HEK293 (cell line): Measurements from ENCODE around the gene SFT2D3.
A peak's percentile ranks its signal among the peaks of the same experiment; 100 is the strongest.

Source experiments
- CTCF ChIA-PET: fragments of 350-600 bp; formaldehyde crosslinking; extraction: SDS; loops from one replicate; lab custom pipeline; 2021; ENCODE audit warnings: antibody characterized with exemption; lab: Yijun Ruan, JAX
- POLR2A ChIA-PET: fragments of 300-600 bp; formaldehyde crosslinking; extraction: SDS; loops from one replicate; lab custom pipeline; 2020; ENCODE audit warnings: antibody characterized with exemption, inconsistent platforms; lab: Yijun Ruan, JAX
- H3K27ac ChIP-seq: fragments of 200-500 bp; sonication (Bioruptor generic); 2 replicates; pipeline ENCODE4 v1.5.1; 2014; ENCODE audit warnings: low read depth, low read length, control low read depth, inconsistent platforms; ENCODE audit errors: extremely low read depth
- H3K36me3 ChIP-seq, 2 experiments: fragments of 200-500 bp in 1 of 2; sonication (Bioruptor generic) in 1 of 2; 1 replicate in 1 of 2; 2 replicates in 1 of 2; pipeline ENCODE4 v1.5.1; 2014 to 2017; ENCODE audit warnings: inconsistent platforms in 2 of 2, low read length in 2 of 2; ENCODE audit not compliant: control insufficient read depth in 2 of 2, insufficient read depth in 1 of 2
- H3K4me1 ChIP-seq: fragments of 200-500 bp; sonication (Bioruptor generic); 2 replicates; pipeline ENCODE4 v1.5.1; 2014; ENCODE audit warnings: mild to moderate bottlenecking, low read length, inconsistent platforms; ENCODE audit not compliant: control insufficient read depth, insufficient read depth
- H3K4me3 ChIP-seq: 2 replicates; pipeline ENCODE4 v1.5.1; 2011; ENCODE audit warnings: low read depth, mild to moderate bottlenecking, control low read depth, low read length, moderate library complexity
- H3K9me3 ChIP-seq: fragments of 200-500 bp; sonication (Bioruptor generic); 2 replicates; pipeline ENCODE4 v1.5.1; 2014; ENCODE audit warnings: low read depth, low read length, inconsistent platforms; ENCODE audit not compliant: control insufficient read depth, insufficient read depth
- GFI1B ChIP-seq: fragments of 450-650 bp; formaldehyde crosslinking; IDR thresholded peaks from 2 replicates; pipeline ENCODE4 v1.5.1; 2016; ENCODE audit warnings: missing biosample characterization, missing genetic modification characterization
- KLF1 ChIP-seq: fragments of 450-650 bp; formaldehyde crosslinking; IDR thresholded peaks from 2 replicates; pipeline ENCODE4 v1.5.1; 2016; ENCODE audit warnings: missing biosample characterization, missing genetic modification characterization
- KLF7 ChIP-seq: fragments of 450-650 bp; formaldehyde crosslinking; IDR thresholded peaks from 2 replicates; pipeline ENCODE4 v1.5.1; 2016; ENCODE audit warnings: missing biosample characterization, missing genetic modification characterization, borderline replicate concordance
- KLF9 ChIP-seq: fragments of 450-650 bp; formaldehyde crosslinking; IDR thresholded peaks from 2 replicates; pipeline ENCODE4 v1.5.1; 2016; ENCODE audit warnings: missing biosample characterization, missing genetic modification characterization, low read depth
- SP3 ChIP-seq: fragments of 450-650 bp; formaldehyde crosslinking; IDR thresholded peaks from 2 replicates; pipeline ENCODE4 v1.5.1; 2016; ENCODE audit warnings: missing biosample characterization, missing genetic modification characterization
- ZIC2 ChIP-seq: fragments of 450-650 bp; formaldehyde crosslinking; IDR thresholded peaks from 2 replicates; pipeline ENCODE4 v1.5.1; 2016; ENCODE audit warnings: missing biosample characterization, missing genetic modification characterization
- ZNF121 ChIP-seq: fragments of 450-650 bp; formaldehyde crosslinking; IDR thresholded peaks from 2 replicates; pipeline ENCODE4 v1.5.1; 2016; ENCODE audit warnings: missing biosample characterization, missing genetic modification characterization
- ZNF175 ChIP-seq: fragments of 450-650 bp; formaldehyde crosslinking; IDR thresholded peaks from 2 replicates; pipeline ENCODE4 v1.5.1; 2016; ENCODE audit warnings: missing biosample characterization, missing genetic modification characterization
- ZNF660 ChIP-seq: fragments of 450-650 bp; IDR thresholded peaks from 2 replicates; pipeline ENCODE4 v1.5.1; 2018; ENCODE audit warnings: missing biosample characterization, mild to moderate bottlenecking, missing genetic modification characterization
- ZNF785 ChIP-seq: fragments of 450-650 bp; formaldehyde crosslinking; IDR thresholded peaks from 2 replicates; pipeline ENCODE4 v1.5.1; 2016; ENCODE audit warnings: missing biosample characterization, missing genetic modification characterization
- TF ChIP-seq, protein P1 (sequence below): fragments of 450-650 bp; formaldehyde crosslinking; IDR thresholded peaks from 2 replicates; pipeline ENCODE4 v1.5.1; 2016; ENCODE audit warnings: missing biosample characterization, missing genetic modification characterization
- TF ChIP-seq, protein P2 (sequence below): fragments of 450-650 bp; formaldehyde crosslinking; IDR thresholded peaks from 2 replicates; pipeline ENCODE4 v1.5.1; 2016; ENCODE audit warnings: missing biosample characterization, missing genetic modification characterization
- TF ChIP-seq, protein P3 (sequence below): fragments of 450-650 bp; formaldehyde crosslinking; IDR thresholded peaks from 2 replicates; pipeline ENCODE4 v1.5.1; 2016; ENCODE audit warnings: missing biosample characterization, missing genetic modification characterization
- TF ChIP-seq, protein P4 (sequence below): fragments of 450-650 bp; formaldehyde crosslinking; IDR thresholded peaks from 2 replicates; pipeline ENCODE4 v1.5.1; 2016; ENCODE audit warnings: missing biosample characterization, missing genetic modification characterization
- TF ChIP-seq, protein P5 (sequence below): fragments of 450-650 bp; formaldehyde crosslinking; IDR thresholded peaks from 2 replicates; pipeline ENCODE4 v1.5.1; 2017; ENCODE audit warnings: missing biosample characterization, missing genetic modification characterization
- TF ChIP-seq, protein P6 (sequence below): fragments of 450-650 bp; IDR thresholded peaks from 2 replicates; pipeline ENCODE4 v1.5.1; 2018; ENCODE audit warnings: missing biosample characterization, missing genetic modification characterization

Gene SFT2D3

DNA sequence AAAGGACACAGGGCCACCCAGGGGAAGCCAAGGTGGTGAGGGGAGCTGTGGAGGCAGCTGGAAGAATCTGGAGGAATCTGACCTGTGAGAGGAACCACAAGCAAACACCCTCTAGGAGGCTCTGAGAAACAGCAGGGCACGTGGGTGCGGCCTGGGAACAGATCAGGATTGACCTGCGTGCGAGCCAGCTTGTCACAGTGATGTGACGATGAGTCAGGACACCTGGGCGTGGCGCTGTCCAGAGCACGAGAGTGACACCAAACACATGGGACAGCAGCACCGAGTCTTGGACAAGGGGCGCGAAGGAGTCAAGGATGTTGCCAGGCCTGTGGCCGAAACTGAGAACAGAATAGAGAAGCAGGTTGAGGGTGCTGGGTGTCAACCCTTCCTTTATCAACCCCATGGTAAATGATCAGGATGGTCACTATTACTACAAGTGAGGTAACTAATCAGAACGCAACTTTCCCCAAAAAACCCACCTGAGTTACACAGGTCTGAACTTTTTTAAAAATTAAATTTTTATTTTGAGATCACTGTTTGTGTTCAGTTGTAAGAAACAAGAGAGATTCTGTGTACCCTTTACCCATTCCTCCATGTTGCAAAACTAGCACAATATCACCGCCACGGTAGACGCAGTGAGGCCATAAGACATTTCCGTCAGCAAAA lies 637 bp upstream of the SFT2D3 start:
- TF ChIP-seq, protein P1, sequence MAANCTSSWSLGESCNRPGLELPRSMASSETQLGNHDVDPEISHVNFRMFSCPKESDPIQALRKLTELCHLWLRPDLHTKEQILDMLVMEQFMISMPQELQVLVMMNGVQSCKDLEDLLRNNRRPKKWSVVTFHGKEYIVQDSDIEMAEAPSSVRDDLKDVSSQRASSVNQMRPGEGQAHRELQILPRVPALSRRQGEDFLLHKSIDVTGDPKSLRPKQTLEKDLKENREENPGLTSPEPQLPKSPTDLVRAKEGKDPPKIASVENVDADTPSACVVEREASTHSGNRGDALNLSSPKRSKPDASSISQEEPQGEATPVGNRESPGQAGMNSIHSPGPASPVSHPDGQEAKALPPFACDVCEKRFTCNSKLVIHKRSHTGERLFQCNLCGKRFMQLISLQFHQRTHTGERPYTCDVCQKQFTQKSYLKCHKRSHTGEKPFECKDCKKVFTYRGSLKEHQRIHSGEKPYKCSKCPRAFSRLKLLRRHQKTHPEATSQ (tag by site-specific recombination), result no peak
- TF ChIP-seq ZNF785 (no peak), KLF7 (tag by site-specific recombination) (peak; percentile 22; the same call in 1 of the 2 replicates), ZNF121 (tag by site-specific recombination) (no peak), ZIC2 (tag by site-specific recombination) (peak; percentile 56), GFI1B (tag by site-specific recombination) (no peak), SP3 (tag by site-specific recombination) (0 out of 2 replicates have a peak, but pooled peaks have one; percentile 2), ZNF660 (tag by site-specific recombination) (0 out of 2 replicates have a peak, but pooled peaks have one; percentile 15), KLF9 (tag by site-specific recombination) (0 out of 2 replicates have a peak, but pooled peaks have one; percentile 22), ZNF175 (no peak), KLF1 (tag by site-specific recombination) (peak; percentile 69)
- TF ChIP-seq, protein P2, sequence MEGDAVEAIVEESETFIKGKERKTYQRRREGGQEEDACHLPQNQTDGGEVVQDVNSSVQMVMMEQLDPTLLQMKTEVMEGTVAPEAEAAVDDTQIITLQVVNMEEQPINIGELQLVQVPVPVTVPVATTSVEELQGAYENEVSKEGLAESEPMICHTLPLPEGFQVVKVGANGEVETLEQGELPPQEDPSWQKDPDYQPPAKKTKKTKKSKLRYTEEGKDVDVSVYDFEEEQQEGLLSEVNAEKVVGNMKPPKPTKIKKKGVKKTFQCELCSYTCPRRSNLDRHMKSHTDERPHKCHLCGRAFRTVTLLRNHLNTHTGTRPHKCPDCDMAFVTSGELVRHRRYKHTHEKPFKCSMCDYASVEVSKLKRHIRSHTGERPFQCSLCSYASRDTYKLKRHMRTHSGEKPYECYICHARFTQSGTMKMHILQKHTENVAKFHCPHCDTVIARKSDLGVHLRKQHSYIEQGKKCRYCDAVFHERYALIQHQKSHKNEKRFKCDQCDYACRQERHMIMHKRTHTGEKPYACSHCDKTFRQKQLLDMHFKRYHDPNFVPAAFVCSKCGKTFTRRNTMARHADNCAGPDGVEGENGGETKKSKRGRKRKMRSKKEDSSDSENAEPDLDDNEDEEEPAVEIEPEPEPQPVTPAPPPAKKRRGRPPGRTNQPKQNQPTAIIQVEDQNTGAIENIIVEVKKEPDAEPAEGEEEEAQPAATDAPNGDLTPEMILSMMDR (tag by site-specific recombination), result 0 out of 2 replicates have a peak, but pooled peaks have one; percentile 18
- TF ChIP-seq, protein P3, sequence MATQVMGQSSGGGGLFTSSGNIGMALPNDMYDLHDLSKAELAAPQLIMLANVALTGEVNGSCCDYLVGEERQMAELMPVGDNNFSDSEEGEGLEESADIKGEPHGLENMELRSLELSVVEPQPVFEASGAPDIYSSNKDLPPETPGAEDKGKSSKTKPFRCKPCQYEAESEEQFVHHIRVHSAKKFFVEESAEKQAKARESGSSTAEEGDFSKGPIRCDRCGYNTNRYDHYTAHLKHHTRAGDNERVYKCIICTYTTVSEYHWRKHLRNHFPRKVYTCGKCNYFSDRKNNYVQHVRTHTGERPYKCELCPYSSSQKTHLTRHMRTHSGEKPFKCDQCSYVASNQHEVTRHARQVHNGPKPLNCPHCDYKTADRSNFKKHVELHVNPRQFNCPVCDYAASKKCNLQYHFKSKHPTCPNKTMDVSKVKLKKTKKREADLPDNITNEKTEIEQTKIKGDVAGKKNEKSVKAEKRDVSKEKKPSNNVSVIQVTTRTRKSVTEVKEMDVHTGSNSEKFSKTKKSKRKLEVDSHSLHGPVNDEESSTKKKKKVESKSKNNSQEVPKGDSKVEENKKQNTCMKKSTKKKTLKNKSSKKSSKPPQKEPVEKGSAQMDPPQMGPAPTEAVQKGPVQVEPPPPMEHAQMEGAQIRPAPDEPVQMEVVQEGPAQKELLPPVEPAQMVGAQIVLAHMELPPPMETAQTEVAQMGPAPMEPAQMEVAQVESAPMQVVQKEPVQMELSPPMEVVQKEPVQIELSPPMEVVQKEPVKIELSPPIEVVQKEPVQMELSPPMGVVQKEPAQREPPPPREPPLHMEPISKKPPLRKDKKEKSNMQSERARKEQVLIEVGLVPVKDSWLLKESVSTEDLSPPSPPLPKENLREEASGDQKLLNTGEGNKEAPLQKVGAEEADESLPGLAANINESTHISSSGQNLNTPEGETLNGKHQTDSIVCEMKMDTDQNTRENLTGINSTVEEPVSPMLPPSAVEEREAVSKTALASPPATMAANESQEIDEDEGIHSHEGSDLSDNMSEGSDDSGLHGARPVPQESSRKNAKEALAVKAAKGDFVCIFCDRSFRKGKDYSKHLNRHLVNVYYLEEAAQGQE (tag by site-specific recombination), result peak; percentile 59; the same call in 1 of the 2 replicates
- TF ChIP-seq, protein P4, sequence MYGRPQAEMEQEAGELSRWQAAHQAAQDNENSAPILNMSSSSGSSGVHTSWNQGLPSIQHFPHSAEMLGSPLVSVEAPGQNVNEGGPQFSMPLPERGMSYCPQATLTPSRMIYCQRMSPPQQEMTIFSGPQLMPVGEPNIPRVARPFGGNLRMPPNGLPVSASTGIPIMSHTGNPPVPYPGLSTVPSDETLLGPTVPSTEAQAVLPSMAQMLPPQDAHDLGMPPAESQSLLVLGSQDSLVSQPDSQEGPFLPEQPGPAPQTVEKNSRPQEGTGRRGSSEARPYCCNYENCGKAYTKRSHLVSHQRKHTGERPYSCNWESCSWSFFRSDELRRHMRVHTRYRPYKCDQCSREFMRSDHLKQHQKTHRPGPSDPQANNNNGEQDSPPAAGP (tag by site-specific recombination), result peak; percentile 45; the same call in 1 of the 2 replicates
- TF ChIP-seq, protein P5, sequence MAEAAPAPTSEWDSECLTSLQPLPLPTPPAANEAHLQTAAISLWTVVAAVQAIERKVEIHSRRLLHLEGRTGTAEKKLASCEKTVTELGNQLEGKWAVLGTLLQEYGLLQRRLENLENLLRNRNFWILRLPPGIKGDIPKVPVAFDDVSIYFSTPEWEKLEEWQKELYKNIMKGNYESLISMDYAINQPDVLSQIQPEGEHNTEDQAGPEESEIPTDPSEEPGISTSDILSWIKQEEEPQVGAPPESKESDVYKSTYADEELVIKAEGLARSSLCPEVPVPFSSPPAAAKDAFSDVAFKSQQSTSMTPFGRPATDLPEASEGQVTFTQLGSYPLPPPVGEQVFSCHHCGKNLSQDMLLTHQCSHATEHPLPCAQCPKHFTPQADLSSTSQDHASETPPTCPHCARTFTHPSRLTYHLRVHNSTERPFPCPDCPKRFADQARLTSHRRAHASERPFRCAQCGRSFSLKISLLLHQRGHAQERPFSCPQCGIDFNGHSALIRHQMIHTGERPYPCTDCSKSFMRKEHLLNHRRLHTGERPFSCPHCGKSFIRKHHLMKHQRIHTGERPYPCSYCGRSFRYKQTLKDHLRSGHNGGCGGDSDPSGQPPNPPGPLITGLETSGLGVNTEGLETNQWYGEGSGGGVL (tag by site-specific recombination), result 0 out of 2 replicates have a peak, but pooled peaks have one; percentile 4
- TF ChIP-seq, protein P6, sequence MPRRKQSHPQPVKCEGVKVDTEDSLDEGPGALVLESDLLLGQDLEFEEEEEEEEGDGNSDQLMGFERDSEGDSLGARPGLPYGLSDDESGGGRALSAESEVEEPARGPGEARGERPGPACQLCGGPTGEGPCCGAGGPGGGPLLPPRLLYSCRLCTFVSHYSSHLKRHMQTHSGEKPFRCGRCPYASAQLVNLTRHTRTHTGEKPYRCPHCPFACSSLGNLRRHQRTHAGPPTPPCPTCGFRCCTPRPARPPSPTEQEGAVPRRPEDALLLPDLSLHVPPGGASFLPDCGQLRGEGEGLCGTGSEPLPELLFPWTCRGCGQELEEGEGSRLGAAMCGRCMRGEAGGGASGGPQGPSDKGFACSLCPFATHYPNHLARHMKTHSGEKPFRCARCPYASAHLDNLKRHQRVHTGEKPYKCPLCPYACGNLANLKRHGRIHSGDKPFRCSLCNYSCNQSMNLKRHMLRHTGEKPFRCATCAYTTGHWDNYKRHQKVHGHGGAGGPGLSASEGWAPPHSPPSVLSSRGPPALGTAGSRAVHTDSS, result no peak
- TF ChIP-seq, all 188 proteins: peak for 10
- Histone ChIP-seq H3K9me3 (no peaks in the 10 kb centered on the region), H3K4me3 (peak overlapping the region; percentile 60), H3K36me3 (peaks cover 8 to 17% of the 10 kb centered on the region in 2 experiments), H3K27ac (peak overlapping the region; percentile 95), H3K4me1 (no peaks in the 10 kb centered on the region; the same call in 1 of the 2 replicates)
- CTCF ChIA-PET, result interaction anchor here (0.6 kb wide), 1 partner anchor 48 kb away, joined by 3 read pairs; no protein-coding TSS in a partner anchor
- POLR2A ChIA-PET, result interaction anchor here (0.5 to 1.9 kb wide), 4 partner anchors 18 to 98 kb away, joined by 3 to 12 read pairs (median 4); partner anchors contain the start of gene LIMS2
